RWPE1 (cell line): ENCODE data around the gene PLPP2.

ENCODE experiments used
- CTCF ChIA-PET: fragments of 350-600 bp; sonication (Branson Sonifier 250); formaldehyde crosslinking; extraction: SDS; loops from one replicate; lab custom pipeline; 2021; lab: Yijun Ruan, JAX
- POLR2A ChIA-PET: fragments of 400-600 bp; formaldehyde crosslinking; extraction: SDS; loops from one replicate; lab custom pipeline; 2020; ENCODE audit warnings: antibody characterized with exemption; ENCODE audit not compliant: low non-redundant PET; lab: Yijun Ruan, JAX
- DNase-seq: peaks from one replicate; pipeline ENCODE4 v3.0.0; 2012; ENCODE audit warnings: low spot score
- H3K27ac ChIP-seq: fragments of 450-650 bp; 2 replicates; pipeline ENCODE4 v1.5.1; 2017
- TF ChIP-seq, protein P1 (sequence below): fragments of 450-650 bp; conservative IDR thresholded peaks from 2 replicates; pipeline ENCODE4 v1.5.1; 2017; ENCODE audit warnings: low read depth, mild to moderate bottlenecking

PLPP2 gene

GRCh38 chr19:291006-291521 lies at the start of gene PLPP2:
TSS of gene PLPP2 (minus strand) at chr19:291403. CDS start at chr19:291336, 67 bp downstream.
- peak within 1 kb of the TSS; percentile 92 for H3K27ac ChIP-seq
- DNase-seq, result peak; percentile 34
- TF ChIP-seq, protein P1, sequence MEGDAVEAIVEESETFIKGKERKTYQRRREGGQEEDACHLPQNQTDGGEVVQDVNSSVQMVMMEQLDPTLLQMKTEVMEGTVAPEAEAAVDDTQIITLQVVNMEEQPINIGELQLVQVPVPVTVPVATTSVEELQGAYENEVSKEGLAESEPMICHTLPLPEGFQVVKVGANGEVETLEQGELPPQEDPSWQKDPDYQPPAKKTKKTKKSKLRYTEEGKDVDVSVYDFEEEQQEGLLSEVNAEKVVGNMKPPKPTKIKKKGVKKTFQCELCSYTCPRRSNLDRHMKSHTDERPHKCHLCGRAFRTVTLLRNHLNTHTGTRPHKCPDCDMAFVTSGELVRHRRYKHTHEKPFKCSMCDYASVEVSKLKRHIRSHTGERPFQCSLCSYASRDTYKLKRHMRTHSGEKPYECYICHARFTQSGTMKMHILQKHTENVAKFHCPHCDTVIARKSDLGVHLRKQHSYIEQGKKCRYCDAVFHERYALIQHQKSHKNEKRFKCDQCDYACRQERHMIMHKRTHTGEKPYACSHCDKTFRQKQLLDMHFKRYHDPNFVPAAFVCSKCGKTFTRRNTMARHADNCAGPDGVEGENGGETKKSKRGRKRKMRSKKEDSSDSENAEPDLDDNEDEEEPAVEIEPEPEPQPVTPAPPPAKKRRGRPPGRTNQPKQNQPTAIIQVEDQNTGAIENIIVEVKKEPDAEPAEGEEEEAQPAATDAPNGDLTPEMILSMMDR, result no peak
- ChIA-PET CTCF (no interaction called here), POLR2A (no interaction called here)

DNA sequence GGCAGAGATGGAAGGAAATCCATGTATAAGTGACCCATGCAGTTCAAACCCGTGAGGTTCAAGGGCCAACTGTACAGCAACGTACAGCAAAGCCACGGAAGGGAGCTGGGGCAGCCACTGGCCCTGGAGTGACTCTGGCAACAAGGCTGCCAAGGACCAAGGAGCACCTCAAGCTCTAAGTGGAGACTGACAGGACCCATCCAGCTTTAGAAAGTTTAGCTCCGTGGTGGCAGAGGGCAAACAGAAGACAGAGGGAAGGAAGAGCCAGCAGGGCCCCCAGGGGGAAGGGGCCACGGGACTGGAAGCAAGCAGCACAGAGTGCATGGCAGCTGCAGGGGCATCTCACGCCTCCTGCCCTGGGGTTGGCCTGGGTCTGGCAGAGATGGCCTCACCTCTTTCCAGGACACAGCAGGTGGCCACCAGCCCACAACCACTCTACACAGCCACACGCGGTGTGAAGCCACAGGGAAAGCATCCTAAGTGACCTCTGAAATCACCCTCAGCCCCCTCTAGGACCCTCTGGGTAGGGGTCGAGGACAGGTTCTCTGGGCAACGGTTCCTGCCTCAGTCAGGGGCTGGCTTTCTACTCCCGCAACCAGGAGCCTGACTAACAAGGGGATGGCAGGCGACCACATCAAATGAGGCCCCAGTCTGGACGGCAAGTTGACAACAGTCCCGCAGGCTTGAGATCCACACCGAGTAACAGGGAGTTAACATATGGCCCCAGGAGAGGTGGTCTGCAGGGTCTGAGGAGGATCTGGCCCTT lies 49.6 kb upstream of the PLPP2 start:
- ChIA-PET CTCF (interaction anchor here (0.6 kb wide), 1 partner anchor 62 kb away, joined by 3 read pairs; no protein-coding TSS in a partner anchor), POLR2A (no interaction called here)
- DNase-seq, result no peak
- TF ChIP-seq, protein P1, result no peak
- no peak overlapping the region; the same call in 1 of the 2 replicates for H3K27ac ChIP-seq

DNA sequence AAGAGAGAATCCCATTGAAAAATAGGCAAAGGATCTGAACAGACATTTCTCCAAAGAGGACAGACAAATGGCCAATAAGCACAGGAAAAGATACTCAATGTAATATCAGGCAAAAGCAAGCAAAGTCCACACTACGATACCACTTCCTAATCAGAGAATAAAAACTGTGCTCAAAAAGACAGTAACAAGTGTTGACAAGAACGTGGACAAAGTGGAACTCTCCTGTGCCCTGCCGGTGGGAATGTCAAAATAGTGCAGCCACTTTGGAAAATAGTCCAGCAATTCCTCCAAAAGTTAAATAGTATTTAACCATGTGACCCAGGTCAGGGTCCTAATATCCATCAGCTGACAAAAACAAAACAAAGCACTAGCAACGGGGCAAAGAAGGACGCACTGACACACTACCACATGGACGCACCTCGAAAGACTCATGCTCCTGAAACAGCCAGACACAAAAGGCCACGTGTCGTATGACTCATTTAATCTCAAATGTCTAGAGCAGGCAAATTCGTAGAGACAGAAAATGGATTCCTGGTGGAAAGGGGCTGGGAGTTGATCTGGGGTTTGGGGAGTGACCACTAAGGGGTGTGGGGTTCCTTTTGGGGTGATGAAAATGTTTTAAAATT lies 48.2 kb upstream of the PLPP2 start:
- TF ChIP-seq, protein P1, result no peak
- H3K27ac ChIP-seq, result no peak overlapping the region
- ChIA-PET CTCF (no interaction called here), POLR2A (no interaction called here)
- DNase-seq, result no peak

- ChIA-PET POLR2A (no interaction called here), CTCF (no interaction called here)
- no peak overlapping the region for H3K27ac ChIP-seq
- TF ChIP-seq, protein P1, result no peak
- DNase-seq, result no peak
Measured at GRCh38 chr19:338421-338820, 47.2 kb upstream of the PLPP2 start.

DNA sequence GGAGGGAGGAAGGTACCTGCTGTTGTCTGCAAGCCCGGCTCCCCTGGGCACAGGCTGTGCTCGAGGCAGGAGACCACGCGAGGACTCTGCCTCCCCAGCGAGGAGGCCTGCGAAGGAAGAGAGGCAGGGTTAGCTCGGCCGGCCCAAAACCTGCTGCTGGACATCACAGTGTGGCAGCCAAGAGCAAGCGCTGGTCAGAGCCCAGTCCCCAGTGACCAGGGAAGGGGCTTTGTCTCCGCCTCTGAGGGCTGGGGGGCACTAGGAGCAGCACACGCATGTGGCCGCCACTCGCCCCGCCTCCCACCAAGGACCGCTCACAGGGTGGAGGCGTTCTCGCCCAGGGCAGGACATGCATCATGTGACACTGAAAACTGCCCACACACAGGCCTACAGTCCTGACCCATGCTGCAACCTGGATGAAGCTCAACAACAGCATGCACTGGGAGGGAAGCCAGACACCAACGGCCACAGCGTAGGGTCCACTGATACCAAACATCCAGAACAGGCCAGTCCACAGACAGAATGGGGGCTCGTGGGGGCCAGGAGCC lies 44.9 kb upstream of the PLPP2 start:
- H3K27ac ChIP-seq, result no peak overlapping the region
- ChIA-PET CTCF (interaction anchor here (0.6 kb wide), 1 partner anchor 52 kb away, joined by 4 read pairs; no protein-coding TSS in a partner anchor), POLR2A (no interaction called here)
- TF ChIP-seq, protein P1, result no peak
- no peak for DNase-seq

DNA sequence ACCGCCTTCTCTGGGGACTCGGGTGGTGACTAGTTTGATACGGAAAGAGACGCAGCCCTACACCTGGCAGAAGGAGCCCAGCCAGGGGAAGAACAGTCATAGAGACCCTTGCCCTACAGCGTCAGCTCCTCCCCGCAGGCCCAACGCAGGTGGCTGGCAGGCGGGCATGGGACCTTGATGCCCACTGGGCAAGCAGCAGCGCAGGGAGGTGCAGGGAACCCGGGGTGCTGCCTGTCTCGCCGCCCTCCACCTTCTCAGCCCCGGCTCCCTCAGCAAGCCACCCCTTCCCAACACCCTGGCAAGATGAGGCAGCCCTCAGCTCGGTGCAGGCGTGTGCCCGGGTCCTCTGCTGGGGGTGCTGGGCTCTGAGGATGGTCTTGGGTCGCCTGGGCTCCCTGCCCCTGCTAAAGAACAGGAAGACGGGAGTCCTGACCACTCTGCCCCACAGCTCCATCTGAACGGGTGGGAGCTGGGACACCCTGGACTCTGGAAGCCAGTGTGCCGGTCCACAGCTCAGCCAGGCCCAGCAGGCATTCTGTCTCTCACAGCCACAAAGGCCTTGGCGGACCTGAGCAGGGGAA lies 44.4 kb upstream of the PLPP2 start:
- DNase-seq, result no peak
- ChIA-PET CTCF (no interaction called here), POLR2A (no interaction called here)
- TF ChIP-seq, protein P1, result no peak
- 0 out of 2 replicates have a peak overlapping the region, but pooled peaks have one; percentile 24 for H3K27ac ChIP-seq
